Lower leg skin (tissue), 4 donors: Measurements from ENCODE around the gene STT3A. TPM values are rescaled to one million over a fixed set of nuclear protein-coding genes. Genes with fewer than 3 reads are reported as not detected.

Source experiments
- DNase-seq, 2 donors: peaks; one replicate each; pipeline ENCODE4 v3.0.0-alpha.2; 2019; ENCODE audit warnings: low spot score in 2 of 2
- H3K4me3 ChIP-seq: fragments of 200-600 bp; sonication (generic); 2 replicates; pipeline ENCODE4 v1.5.1; 2017; ENCODE audit warnings: mild to moderate bottlenecking, low read depth; ENCODE audit not compliant: poor library complexity, severe bottlenecking
- POLR2A ChIP-seq, 2 donors: fragments of 450-650 bp; IDR thresholded peaks; one replicate each; pipeline ENCODE4 v1.6.1; 2016 to 2017; ENCODE audit warnings: antibody characterized with exemption in 2 of 2, mild to moderate bottlenecking in 1 of 2, moderate library complexity in 1 of 2
- whole genome bisulfite sequencing, 2 donors: methylation state at CpG; one replicate each; pipeline ENCODE4 v1.1.5; 2018; 5-methylcytosine and 5-hydroxymethylcytosine counted together
- intact Hi-C: fragments of 100-400 bp; cut with DNase I; formaldehyde crosslinking; loops from one replicate; pipeline ENCODE4 v1.15.0; 2023; ENCODE audit warnings: low total_unique reads
- total RNA-seq, 4 donors: library from RNA; depleted of rRNA; stranded (reverse); fragments of >200 nt; gene quantifications; one replicate each; pipeline ENCODE4 v1.1.0, GENCODE V29; 2016
- TF ChIP-seq, protein P1 (sequence below), 3 donors: fragments of 450-650 bp; IDR thresholded peaks; one replicate each; pipeline ENCODE4 v1.5.1; 2016; ENCODE audit warnings: antibody characterized with exemption in 3 of 3, mild to moderate bottlenecking in 3 of 3, moderate library complexity in 2 of 3

The STT3A gene
- total RNA-seq, 4 donors from 2014 or later, result 42.8 to 56.5 (median 50.4) TPM

GRCh38 chr11:125670172-125670571 is 77.5 kb downstream of the STT3A start:
- no peak for DNase-seq
- WGBS, 2 donors, result 94 to 97% methylated on average over 1 of the region's 1 CpG
- TF ChIP-seq, protein P1, sequence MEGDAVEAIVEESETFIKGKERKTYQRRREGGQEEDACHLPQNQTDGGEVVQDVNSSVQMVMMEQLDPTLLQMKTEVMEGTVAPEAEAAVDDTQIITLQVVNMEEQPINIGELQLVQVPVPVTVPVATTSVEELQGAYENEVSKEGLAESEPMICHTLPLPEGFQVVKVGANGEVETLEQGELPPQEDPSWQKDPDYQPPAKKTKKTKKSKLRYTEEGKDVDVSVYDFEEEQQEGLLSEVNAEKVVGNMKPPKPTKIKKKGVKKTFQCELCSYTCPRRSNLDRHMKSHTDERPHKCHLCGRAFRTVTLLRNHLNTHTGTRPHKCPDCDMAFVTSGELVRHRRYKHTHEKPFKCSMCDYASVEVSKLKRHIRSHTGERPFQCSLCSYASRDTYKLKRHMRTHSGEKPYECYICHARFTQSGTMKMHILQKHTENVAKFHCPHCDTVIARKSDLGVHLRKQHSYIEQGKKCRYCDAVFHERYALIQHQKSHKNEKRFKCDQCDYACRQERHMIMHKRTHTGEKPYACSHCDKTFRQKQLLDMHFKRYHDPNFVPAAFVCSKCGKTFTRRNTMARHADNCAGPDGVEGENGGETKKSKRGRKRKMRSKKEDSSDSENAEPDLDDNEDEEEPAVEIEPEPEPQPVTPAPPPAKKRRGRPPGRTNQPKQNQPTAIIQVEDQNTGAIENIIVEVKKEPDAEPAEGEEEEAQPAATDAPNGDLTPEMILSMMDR (IDR thresholded peaks at IDR 0.05), result no peak
- TF ChIP-seq POLR2A (IDR thresholded peaks at IDR 0.05), result no peak
- intact Hi-C loops, result no loop called here
- H3K4me3 ChIP-seq, result no peak overlapping the region

DNA sequence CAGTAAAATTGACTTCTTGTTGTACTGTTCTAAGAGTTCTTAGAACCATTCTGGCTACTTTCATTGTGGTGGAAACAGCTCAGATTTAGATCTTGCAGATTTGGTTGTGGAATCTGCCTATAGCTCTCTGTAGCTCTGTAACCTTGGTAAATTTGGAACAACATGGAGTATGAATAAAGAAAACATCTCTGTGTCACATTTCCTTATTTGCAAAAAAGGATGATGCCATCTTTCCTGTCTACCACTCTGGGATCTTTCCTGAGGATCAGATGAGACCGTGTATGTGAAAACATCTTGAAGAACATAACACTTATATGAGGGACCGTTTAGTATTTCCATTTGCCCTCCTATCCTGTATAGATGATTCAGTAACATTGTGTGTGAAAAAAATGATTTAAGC is 78.9 kb downstream of the STT3A start:
- TF ChIP-seq, protein P1 (IDR thresholded peaks at IDR 0.05), result no peak
- no peak for TF ChIP-seq POLR2A (IDR thresholded peaks at IDR 0.05)
- no peak overlapping the region for H3K4me3 ChIP-seq
- 87 to 92% methylated on average over 2 of the region's 2 CpGs for WGBS, 2 donors
- intact Hi-C loops, result no loop called here
- no peak for DNase-seq

Other genes starting within 250 kb of the STT3A start
- gene FEZ1, start 96.6 kb upstream of the STT3A start, total RNA-seq, result 10 to 100 TPM in 1 of 4 donors, 1 to 10 TPM in 3; 3.9 to 13.3 (median 5.7) TPM
- 10 to 100 TPM; 66.4 to 99.5 (median 90.6) TPM for gene EI24, start 23.4 kb upstream of the STT3A start, total RNA-seq
- 1 to 10 TPM in 3 of 4 donors, under 1 TPM in 1; 0.99 to 8.0 (median 1.9) TPM for gene CHEK1, start 32.3 kb downstream of the STT3A start, total RNA-seq
- gene ACRV1, start 88.0 kb downstream of the STT3A start, total RNA-seq, result not detected
- gene PATE1, start 153.4 kb downstream of the STT3A start, total RNA-seq, result not detected
- not detected for gene PATE2, start 186.0 kb downstream of the STT3A start, total RNA-seq
- gene PATE3, start 195.3 kb downstream of the STT3A start, total RNA-seq, result not detected
- not detected for gene PATE4, start 240.5 kb downstream of the STT3A start, total RNA-seq